Iris pigment epithelial cell (primary cell): ENCODE results near the gene CD58.

Source experiments
- DNase-seq: peaks from one replicate; pipeline ENCODE4 v3.0.0-alpha.2; 2011; ENCODE audit warnings: low read depth

Gene CD58

DNA sequence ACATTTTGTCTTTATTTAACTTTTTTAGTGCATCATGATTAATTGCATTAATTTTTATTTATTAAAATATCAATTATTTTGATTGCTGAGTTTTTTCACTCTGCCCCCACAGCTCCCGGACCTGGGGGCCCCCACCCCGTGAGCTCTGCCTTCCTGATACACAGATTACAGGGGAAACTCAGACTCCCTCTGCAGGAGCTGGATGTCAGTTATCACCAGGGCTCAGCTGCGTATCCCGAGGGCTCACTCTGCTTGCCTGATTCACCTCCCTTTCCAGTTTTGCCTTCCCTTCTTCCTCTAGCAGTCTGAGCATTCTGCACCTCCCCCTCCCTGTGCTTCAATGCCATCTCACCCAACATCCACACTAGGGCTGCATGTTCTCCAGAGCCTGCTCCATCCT lies 99.6 kb downstream of the CD58 start:
- no peak for DNase-seq

DNA sequence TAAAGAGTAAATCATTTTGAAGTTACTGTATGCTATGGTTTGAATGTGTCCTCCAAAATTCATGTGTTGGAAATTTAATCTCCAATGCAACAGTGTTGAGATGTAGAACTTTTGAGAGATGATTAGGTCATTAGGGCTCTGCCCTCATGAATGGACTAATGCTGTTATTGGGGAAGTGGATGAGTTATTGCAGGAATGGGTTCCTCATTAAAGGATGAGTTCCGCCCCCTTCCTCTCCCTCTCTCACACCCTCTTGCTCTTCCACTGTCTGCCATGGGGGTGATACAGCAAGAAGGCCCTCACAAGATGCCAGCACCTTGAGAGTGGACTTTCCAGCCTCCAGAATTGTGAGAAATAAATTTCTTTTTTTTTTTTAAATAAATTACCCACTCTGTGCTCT lies 100.2 kb downstream of the CD58 start:
- no peak for DNase-seq

DNA sequence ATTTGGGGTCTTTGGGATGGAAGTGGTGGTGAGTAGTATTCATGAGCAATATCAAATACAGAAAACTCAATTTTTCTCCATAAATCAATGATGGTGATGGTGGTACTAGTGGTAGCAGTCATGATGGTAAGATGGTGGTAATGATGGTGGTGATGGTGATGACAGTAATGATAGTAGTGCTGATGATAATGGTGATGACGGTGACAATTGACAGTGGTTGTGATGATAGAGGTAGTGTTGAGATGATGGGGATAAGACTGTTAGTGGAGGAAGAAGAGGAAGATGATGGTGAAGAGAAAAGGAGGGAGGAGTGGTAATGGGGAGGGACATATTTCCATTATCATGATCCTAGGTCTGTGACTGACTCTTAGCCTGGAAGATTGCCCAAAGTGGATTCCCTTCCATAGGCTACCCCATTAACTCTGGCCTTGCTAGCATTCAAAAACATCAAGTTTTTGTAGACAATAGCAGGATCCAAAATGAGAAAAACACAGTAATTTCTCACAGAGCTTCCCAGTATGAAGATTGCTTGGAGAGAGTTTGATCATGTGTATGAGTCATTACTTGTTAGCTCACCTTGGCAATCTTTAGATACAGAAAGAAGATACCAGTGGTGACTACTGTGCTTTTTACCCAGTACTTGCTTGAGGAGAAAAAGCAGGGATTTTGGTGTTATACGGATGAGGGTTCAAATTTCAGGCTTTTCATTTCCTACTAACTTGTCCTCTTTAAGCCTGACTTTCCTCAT lies 103.8 kb downstream of the CD58 start:
- no peak for DNase-seq

DNA sequence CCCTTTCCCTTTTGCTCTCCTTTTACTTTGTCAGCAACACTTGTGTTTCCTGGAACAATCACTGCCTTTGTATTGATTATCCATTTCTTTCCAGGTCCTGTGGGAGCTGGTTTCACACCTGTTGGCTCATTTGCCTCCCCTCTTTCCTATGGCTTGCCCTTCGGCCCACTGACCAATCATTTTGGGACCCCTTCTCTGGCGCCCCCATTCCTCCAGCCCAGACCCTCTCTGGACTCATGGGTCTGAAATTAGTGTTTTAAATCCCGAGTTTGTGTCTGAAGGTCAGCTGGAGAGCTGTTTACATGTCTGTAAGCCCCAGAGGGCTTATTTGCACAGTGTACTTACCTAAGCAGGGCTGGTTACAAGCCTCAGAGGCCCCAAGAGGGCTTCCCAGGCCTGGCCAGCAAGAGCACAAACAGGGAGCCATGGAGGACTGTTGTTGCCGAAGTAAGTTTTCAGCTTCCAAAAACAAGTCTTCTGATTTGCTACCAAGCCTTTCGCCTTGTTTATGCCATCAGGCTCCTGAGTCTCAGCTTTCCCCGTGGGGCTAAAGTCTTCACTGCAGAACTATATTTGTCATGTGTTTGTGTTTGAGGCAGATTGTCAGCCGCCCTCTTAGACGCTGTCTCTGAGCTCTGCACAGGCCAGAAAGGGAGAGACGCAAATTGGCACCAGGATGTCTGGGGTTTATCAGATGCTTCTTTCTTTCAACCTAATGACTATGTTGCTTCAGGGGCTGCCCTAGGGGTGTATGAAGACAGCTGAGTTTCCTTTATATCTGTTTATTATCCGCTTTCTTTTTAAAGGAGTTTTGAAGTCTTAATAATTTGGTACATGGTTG lies 104.8 kb downstream of the CD58 start:
- DNase-seq = no peak

DNA sequence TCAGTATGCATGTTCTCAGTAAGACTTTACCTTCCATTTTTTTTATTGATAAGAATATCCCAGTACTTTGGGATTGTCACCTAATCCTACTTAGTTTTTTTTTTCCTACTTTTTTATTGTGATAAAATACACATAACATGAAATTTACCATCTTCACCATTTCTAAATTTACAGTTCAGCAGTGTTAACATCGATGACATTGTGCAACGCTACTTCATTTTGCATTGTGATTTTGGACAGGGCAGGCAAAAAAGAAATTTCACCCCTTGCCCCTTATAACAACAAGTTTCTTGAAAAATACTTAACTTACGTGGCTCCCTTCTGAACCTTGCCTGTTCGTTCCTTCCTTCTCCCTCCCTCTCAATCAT lies 105.4 kb downstream of the CD58 start:
- no peak for DNase-seq
